MCF 10A (cell line): Measurements from ENCODE around the gene RTL10. TPM values are rescaled to one million over a fixed set of nuclear protein-coding genes. Genes with fewer than 3 reads are reported as not detected.

ENCODE experiments used
- BruUV-seq: library from RNA; stranded (reverse); fragments of 400-500 nt; replicated peaks from 2 replicates; lab custom pipeline; 2021; lab: Mats Ljungman, UMichigan
- CTCF ChIA-PET: fragments of 300-600 bp; sonication (Branson Sonifier 250); formaldehyde crosslinking; extraction: SDS; loops from one replicate; lab custom pipeline; 2021; ENCODE audit warnings: antibody characterized with exemption, inconsistent platforms; lab: Yijun Ruan, JAX
- POLR2A ChIA-PET: fragments of 300-600, 350-650 bp; sonication (Branson Sonifier 250); formaldehyde crosslinking; extraction: SDS; loops from one replicate; lab custom pipeline; 2020; ENCODE audit warnings: antibody characterized with exemption, inconsistent platforms; lab: Yijun Ruan, JAX
- DNase-seq: peaks from one replicate; pipeline ENCODE4 v3.0.0-alpha.2; 2018; ENCODE audit not compliant: unreplicated experiment
- H3K27ac Mint-ChIP-seq: one replicate; pipeline ENCODE4 v1.8.0; 2022; ENCODE audit warnings: mild to moderate bottlenecking, low read depth, mixed read lengths; ENCODE audit not compliant: unreplicated experiment
- H3K27me3 Mint-ChIP-seq: one replicate; pipeline ENCODE4 v1.8.0; 2022; ENCODE audit warnings: mixed read lengths; ENCODE audit not compliant: insufficient read depth, unreplicated experiment
- H3K36me3 Mint-ChIP-seq: one replicate; pipeline ENCODE4 v1.8.0; 2022; ENCODE audit warnings: mild to moderate bottlenecking, moderate library complexity, mixed read lengths; ENCODE audit not compliant: insufficient read depth, unreplicated experiment
- H3K4me1 Mint-ChIP-seq: one replicate; pipeline ENCODE4 v1.8.0; 2022; ENCODE audit warnings: mixed read lengths; ENCODE audit not compliant: insufficient read depth, unreplicated experiment
- H3K4me3 Mint-ChIP-seq: one replicate; pipeline ENCODE4 v1.8.0; 2022; ENCODE audit warnings: mild to moderate bottlenecking, moderate library complexity, mixed read lengths; ENCODE audit not compliant: unreplicated experiment
- H3K9me3 Mint-ChIP-seq: one replicate; pipeline ENCODE4 v1.8.0; 2022; ENCODE audit warnings: mixed read lengths; ENCODE audit not compliant: unreplicated experiment
- CTCF ChIP-seq: fragments of 200-600 bp; IDR thresholded peaks from one replicate; pipeline ENCODE4 v1.8.0; 2022; ENCODE audit warnings: antibody characterized with exemption, mild to moderate bottlenecking; ENCODE audit not compliant: unreplicated experiment
- intact Hi-C: fragments of 100-400 bp; cut with micrococcal nuclease; formaldehyde crosslinking; loops from 2 replicates; pipeline ENCODE4 v1.14.1; 2022
- total RNA-seq: library from RNA; stranded (reverse); gene quantifications from 2 replicates; pipeline ENCODE4 v1.2.3, GENCODE V29; 2022

Gene RTL10
- total RNA-seq, 1 experiment from 2014 or later, result 20.6 TPM

- no peaks in the 10 kb centered on the region for H3K27me3 Mint-ChIP-seq
- no peaks in the 10 kb centered on the region for H3K36me3 Mint-ChIP-seq
- DNase-seq, result no peak
- H3K27ac Mint-ChIP-seq, result no peak overlapping the region
- CTCF ChIA-PET, result interaction anchor here (0.7 kb wide), 1 partner anchor 14 kb away, joined by 3 read pairs; no protein-coding TSS in a partner anchor
- POLR2A ChIA-PET, result interaction anchor here (1.2 kb wide), 1 partner anchor 13 kb away, joined by 3 read pairs; the partner anchor contains the start of genes GNB1L and RTL10
- no peaks in the 10 kb centered on the region for H3K9me3 Mint-ChIP-seq
- peaks cover 14% of the 10 kb centered on the region for H3K4me1 Mint-ChIP-seq
- no peak for TF ChIP-seq CTCF
- BruUV-seq, result no TSS peak
- H3K4me3 Mint-ChIP-seq, result no peak overlapping the region
- intact Hi-C loops, result no loop called here
These were observed 12.9 kb downstream of the RTL10 start for GRCh38 chr22:19841641-19842392.

GRCh38 chr22:19840955-19841640 is 13.6 kb downstream of the RTL10 start:
- intact Hi-C loops, result no loop called here
- H3K27me3 Mint-ChIP-seq, result no peaks in the 10 kb centered on the region
- H3K4me1 Mint-ChIP-seq, result peaks cover 14% of the 10 kb centered on the region
- no peak for DNase-seq
- H3K4me3 Mint-ChIP-seq, result no peak overlapping the region
- CTCF ChIA-PET, result no interaction called here
- TF ChIP-seq CTCF, result no peak
- no peak overlapping the region for H3K27ac Mint-ChIP-seq
- H3K36me3 Mint-ChIP-seq, result no peaks in the 10 kb centered on the region
- no TSS peak for BruUV-seq
- POLR2A ChIA-PET, result interaction anchor here (0.6 to 1.2 kb wide), 2 partner anchors 14 to 106 kb away, joined by 3 to 4 read pairs; partner anchors contain the start of genes GNB1L and RTL10
- H3K9me3 Mint-ChIP-seq, result no peaks in the 10 kb centered on the region

GRCh38 chr22:19840059-19840458 is 14.6 kb downstream of the RTL10 start:
- no peaks in the 10 kb centered on the region for H3K27me3 Mint-ChIP-seq
- H3K4me1 Mint-ChIP-seq, result peaks cover 19% of the 10 kb centered on the region
- H3K9me3 Mint-ChIP-seq, result no peaks in the 10 kb centered on the region
- no peak overlapping the region for H3K4me3 Mint-ChIP-seq
- H3K36me3 Mint-ChIP-seq, result no peaks in the 10 kb centered on the region
- no peak for TF ChIP-seq CTCF
- no peak overlapping the region for H3K27ac Mint-ChIP-seq
- BruUV-seq, result no TSS peak
- no peak for DNase-seq
- ChIA-PET CTCF (interaction anchor here (0.7 kb wide), 1 partner anchor 88 kb away, joined by 3 read pairs; no protein-coding TSS in a partner anchor), POLR2A (no interaction called here)
- intact Hi-C loops, result no loop called here

- Mint-ChIP-seq H3K27me3 (no peaks in the 10 kb centered on the region), H3K4me1 (peaks cover 6% of the 10 kb centered on the region), H3K27ac (no peak overlapping the region), H3K36me3 (no peaks in the 10 kb centered on the region), H3K9me3 (no peaks in the 10 kb centered on the region), H3K4me3 (no peak overlapping the region)
- BruUV-seq, result no TSS peak
- ChIA-PET POLR2A (interaction anchor here (1.1 kb wide), 1 partner anchor 10 kb away, joined by 3 read pairs; no protein-coding TSS in a partner anchor), CTCF (no interaction called here)
- intact Hi-C loops, result no loop called here
- no peak for DNase-seq
- TF ChIP-seq CTCF, result no peak
These were observed 16.8 kb downstream of the RTL10 start for GRCh38 chr22:19837915-19838314.
